ENCODE measurements around the gene NUBPL.

The NUBPL gene, protein sequence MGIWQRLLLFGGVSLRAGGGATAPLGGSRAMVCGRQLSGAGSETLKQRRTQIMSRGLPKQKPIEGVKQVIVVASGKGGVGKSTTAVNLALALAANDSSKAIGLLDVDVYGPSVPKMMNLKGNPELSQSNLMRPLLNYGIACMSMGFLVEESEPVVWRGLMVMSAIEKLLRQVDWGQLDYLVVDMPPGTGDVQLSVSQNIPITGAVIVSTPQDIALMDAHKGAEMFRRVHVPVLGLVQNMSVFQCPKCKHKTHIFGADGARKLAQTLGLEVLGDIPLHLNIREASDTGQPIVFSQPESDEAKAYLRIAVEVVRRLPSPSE

DNA sequence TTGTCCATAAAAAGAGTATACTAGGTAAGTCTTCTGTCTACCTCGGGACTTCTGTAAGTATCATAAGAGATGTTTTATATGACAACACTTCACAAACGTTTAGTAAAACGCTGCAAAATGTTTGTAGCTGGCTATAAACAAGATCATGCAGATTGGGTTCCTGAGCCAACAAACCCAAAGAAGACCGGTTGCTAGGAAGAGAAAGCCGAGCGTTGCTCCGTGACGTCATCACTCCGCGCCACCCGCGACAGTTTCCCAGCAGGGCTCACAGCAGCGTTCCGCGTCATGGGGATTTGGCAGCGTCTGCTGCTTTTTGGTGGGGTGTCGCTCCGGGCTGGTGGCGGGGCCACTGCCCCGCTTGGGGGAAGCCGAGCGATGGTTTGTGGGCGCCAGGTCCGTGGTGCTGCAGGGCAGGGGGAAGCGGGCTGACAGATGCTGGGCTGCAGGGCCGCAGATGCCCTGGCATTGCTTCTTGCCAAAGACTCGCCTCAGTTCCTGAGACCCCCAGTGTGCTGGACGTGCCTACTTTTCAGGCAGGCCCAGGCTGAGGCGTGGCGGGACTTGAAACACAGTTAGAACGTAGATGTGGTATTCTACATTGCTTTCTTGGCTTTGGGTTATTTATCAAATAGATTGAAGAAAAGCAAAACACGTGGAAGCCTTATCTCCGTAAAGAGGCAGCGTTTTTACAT is at the start of gene NUBPL:
TSS of gene NUBPL (plus strand) at position 250 of the 692 bp plus-strand sequence. CDS start at position 286, 36 bp downstream.
- TF ChIP-seq CTCF (IDR thresholded peaks at IDR 0.05; ENCODE audit: low read depth, low read length), result no peak

GRCh38 chr14:31527087-31527486 is 34.1 kb upstream of the NUBPL start:
- no peak overlapping the region for H3K4me3 ChIP-seq (ENCODE audit: low read depth, low read length)
- H3K36me3 ChIP-seq, result no peaks in the 10 kb centered on the region
- no peaks in the 10 kb centered on the region for H3K27me3 ChIP-seq (ENCODE audit: insufficient read depth, low read depth, severe bottlenecking)
- H3K27ac ChIP-seq, result no peak overlapping the region
- H3K9me3 ChIP-seq (ENCODE audit: severe bottlenecking), result no peaks in the 10 kb centered on the region
- no peak for TF ChIP-seq CTCF (IDR thresholded peaks at IDR 0.05; ENCODE audit: low read depth, low read length)
- DNase-seq, result no peak

More for the DNA sequence above, at the start of gene NUBPL:
- Histone ChIP-seq H3K27me3 (ENCODE audit: insufficient read depth, low read depth, severe bottlenecking) (no peaks in the 10 kb centered on the region), H3K27ac (peak within 1 kb of the TSS; percentile 72), H3K36me3 (no peaks in the 10 kb centered on the region), H3K4me3 (ENCODE audit: low read depth, low read length) (peak within 1 kb of the TSS; percentile 85), H3K9me3 (ENCODE audit: severe bottlenecking) (no peaks in the 10 kb centered on the region)
- DNase-seq, result peak; percentile 94

DNA sequence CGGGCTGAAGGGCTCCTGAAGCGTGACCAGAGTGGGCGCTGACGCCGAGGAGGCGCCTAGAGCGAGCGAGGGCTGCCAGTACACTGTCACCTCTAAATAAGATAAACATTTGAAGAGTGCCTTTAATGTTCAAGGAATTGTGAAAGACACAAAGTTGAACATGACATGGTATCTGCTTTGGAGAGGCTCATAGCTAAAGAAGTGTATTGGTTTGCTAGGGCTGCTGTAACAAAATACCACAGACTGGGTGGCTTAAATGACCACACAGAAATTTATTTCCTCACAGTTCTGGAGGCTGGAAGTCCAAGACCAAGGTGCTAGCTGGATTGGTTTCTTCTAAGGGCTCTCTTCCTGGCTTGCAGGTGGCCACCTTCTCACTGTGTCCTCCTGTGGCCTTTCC is 33.7 kb upstream of the NUBPL start:
- Histone ChIP-seq H3K27me3 (ENCODE audit: insufficient read depth, low read depth, severe bottlenecking) (no peaks in the 10 kb centered on the region), H3K4me3 (ENCODE audit: low read depth, low read length) (no peak overlapping the region), H3K36me3 (no peaks in the 10 kb centered on the region), H3K9me3 (ENCODE audit: severe bottlenecking) (no peaks in the 10 kb centered on the region), H3K27ac (no peak overlapping the region)
- DNase-seq, result no peak
- no peak for TF ChIP-seq CTCF (IDR thresholded peaks at IDR 0.05; ENCODE audit: low read depth, low read length)

- Histone ChIP-seq H3K9me3 (ENCODE audit: severe bottlenecking) (no peaks in the 10 kb centered on the region), H3K27ac (no peak overlapping the region), H3K4me3 (ENCODE audit: low read depth, low read length) (no peak overlapping the region), H3K36me3 (no peaks in the 10 kb centered on the region), H3K27me3 (ENCODE audit: insufficient read depth, low read depth, severe bottlenecking) (no peaks in the 10 kb centered on the region)
- TF ChIP-seq CTCF (IDR thresholded peaks at IDR 0.05; ENCODE audit: low read depth, low read length), result no peak
- no peak for DNase-seq
These were observed 32.2 kb upstream of the NUBPL start for GRCh38 chr14:31529053-31529452.

- Histone ChIP-seq H3K27ac (no peak overlapping the region), H3K27me3 (ENCODE audit: insufficient read depth, low read depth, severe bottlenecking) (no peaks in the 10 kb centered on the region), H3K4me3 (ENCODE audit: low read depth, low read length) (no peak overlapping the region), H3K9me3 (ENCODE audit: severe bottlenecking) (no peaks in the 10 kb centered on the region), H3K36me3 (no peaks in the 10 kb centered on the region)
- no peak for DNase-seq
- TF ChIP-seq CTCF (IDR thresholded peaks at IDR 0.05; ENCODE audit: low read depth, low read length), result no peak
These were observed 31.1 kb upstream of the NUBPL start for GRCh38 chr14:31530136-31530535.
